HUES6 (cell line): ENCODE results near the gene HAP1.
A peak's percentile ranks its signal among the peaks of the same experiment; 100 is the strongest.

Experiments used
- H3K27ac ChIP-seq: 2 replicates; pipeline ENCODE4 v1.7.0; 2013; ENCODE audit warnings: low read depth, mild to moderate bottlenecking, low read length, inconsistent platforms
- H3K27me3 ChIP-seq: 2 replicates; pipeline ENCODE4 v1.6.1; 2013; ENCODE audit warnings: low read length; ENCODE audit not compliant: control insufficient read depth, insufficient read depth
- H3K36me3 ChIP-seq: 2 replicates; pipeline ENCODE4 v1.6.1; 2013; ENCODE audit warnings: low read length; ENCODE audit not compliant: control insufficient read depth, insufficient read depth
- H3K4me1 ChIP-seq: 2 replicates; pipeline ENCODE4 v1.6.1; 2013; ENCODE audit warnings: low read length; ENCODE audit not compliant: control insufficient read depth, insufficient read depth
- H3K4me3 ChIP-seq: 2 replicates; pipeline ENCODE4 v1.5.1; 2013; ENCODE audit warnings: low read depth, low read length
- H3K9ac ChIP-seq: one replicate; pipeline ENCODE4 v1.6.1; 2013; ENCODE audit warnings: mild to moderate bottlenecking, low read length
- H3K9me3 ChIP-seq: 2 replicates; pipeline ENCODE4 v1.6.1; 2013; ENCODE audit warnings: low read depth, low read length; ENCODE audit not compliant: control insufficient read depth, insufficient read depth

Gene HAP1

DNA sequence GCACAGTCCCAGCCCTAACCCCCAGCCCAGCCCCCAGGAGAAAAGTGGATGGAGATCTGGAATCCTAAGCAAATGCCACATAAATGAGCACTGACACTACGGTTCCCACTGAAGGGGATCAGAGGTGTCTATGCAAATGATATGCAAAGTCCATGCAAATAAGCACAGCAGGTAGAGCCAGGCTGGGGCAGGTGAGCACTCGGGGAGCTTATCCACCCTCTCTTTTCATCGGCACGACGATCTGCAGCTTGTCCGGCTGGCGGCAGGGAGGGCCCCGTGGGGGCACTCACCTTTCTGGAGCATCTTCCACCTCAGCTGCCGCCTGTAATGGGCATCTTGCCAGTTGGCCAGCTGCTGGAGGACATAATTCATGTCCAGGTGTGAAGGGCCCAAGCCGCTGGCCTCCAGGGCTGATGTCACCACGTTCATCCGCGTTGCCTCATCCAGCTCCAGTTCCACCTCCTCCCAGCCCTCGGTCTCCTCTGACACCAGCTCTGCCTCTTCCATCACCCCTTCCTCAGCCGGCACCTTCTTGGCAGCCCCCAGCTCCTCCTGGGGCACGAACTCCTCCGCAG lies 9.9 kb downstream of the HAP1 start:
- Histone ChIP-seq H3K4me3 (no peak overlapping the region), H3K9ac (no peak overlapping the region), H3K27me3 (peaks cover 4% of the 10 kb centered on the region; the same call in 1 of the 2 replicates), H3K9me3 (no peaks in the 10 kb centered on the region), H3K27ac (no peak overlapping the region), H3K36me3 (no peaks in the 10 kb centered on the region), H3K4me1 (no peaks in the 10 kb centered on the region)

DNA sequence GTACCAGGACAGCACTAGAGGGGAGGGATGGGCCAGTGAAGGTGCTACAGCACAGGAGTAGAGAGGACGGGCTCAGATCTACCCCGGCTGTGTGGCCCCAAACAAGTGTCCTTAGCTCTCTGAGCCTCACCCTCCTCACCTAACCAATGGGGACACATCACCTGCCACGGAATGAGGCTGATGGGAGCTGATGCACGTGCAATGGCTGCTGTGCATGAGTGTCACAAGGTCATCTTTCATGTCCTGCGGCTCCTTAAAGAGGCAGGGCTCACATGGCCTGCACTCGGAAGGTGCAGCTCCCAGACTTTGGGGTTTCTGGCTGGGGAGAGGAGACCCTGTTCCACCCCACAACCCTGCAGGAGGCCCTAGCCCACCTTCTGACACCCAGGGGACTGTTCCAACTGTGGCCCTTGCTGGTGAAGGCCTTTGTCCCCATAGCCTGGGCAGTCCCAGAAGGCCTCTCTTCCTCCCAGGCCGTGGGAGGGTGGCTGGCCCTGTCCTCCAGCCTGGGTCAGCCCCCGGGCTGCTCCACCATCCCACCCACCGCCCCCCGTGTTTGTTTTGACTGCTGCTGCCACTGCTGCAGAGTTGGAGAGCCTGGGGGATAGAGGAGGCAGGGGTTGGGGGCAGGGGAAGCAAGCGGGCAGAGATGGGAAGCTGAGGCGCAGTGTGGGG lies 10.5 kb downstream of the HAP1 start:
- H3K27ac ChIP-seq, result no peak overlapping the region
- peaks cover 4% of the 10 kb centered on the region; the same call in 1 of the 2 replicates for H3K27me3 ChIP-seq
- H3K9ac ChIP-seq, result no peak overlapping the region
- no peaks in the 10 kb centered on the region for H3K9me3 ChIP-seq
- H3K4me1 ChIP-seq, result no peaks in the 10 kb centered on the region
- H3K36me3 ChIP-seq, result no peaks in the 10 kb centered on the region
- H3K4me3 ChIP-seq, result no peak overlapping the region

DNA sequence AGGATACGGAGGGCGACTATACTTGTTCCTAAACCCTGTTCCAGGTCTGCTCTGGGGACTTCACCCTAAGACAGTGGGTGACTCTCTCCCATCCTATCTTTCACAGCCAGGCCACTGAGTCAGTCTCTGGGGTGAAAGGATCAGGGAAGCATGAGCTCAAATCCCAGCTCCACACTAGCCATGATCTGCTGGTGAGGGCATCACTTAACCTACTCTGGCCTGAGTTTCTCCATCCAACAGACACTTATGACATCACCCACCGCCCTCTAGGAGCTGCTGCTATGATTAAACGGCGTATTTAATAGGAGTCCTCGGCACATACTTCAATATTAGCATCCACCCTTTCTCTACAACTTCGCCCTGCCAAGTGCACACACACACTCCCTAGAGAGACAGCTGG lies 12.2 kb downstream of the HAP1 start:
- H3K9me3 ChIP-seq, result no peaks in the 10 kb centered on the region
- peaks cover 4% of the 10 kb centered on the region; the same call in 1 of the 2 replicates for H3K4me1 ChIP-seq
- no peak overlapping the region for H3K27ac ChIP-seq
- H3K9ac ChIP-seq, result no peak overlapping the region
- no peaks in the 10 kb centered on the region for H3K36me3 ChIP-seq
- no peak overlapping the region for H3K4me3 ChIP-seq
- peaks cover 18% of the 10 kb centered on the region; the same call in 1 of the 2 replicates for H3K27me3 ChIP-seq

DNA sequence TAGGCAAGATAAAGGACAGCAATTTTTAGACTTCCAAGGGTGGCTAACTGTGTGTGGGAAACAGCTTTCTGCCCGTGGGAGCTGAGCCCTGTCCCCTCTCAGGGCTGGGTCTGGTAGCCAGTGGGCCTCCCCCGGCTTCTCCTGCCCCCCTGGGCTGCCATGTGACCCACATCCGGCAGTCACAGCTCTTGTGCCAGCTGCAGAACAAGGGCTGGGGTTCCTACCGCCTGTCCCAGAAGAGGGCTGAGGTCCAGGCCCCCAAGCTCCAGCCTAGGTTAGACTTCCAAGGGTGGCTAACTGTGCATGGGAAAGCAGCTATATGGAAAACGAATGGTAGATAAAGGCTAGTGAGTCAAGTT lies 16.2 kb downstream of the HAP1 start:
- Histone ChIP-seq H3K27ac (no peak overlapping the region), H3K9me3 (no peaks in the 10 kb centered on the region), H3K36me3 (no peaks in the 10 kb centered on the region), H3K4me3 (no peak overlapping the region), H3K4me1 (peaks cover 4% of the 10 kb centered on the region; the same call in 1 of the 2 replicates), H3K9ac (no peak overlapping the region), H3K27me3 (peaks cover 43% of the 10 kb centered on the region)

DNA sequence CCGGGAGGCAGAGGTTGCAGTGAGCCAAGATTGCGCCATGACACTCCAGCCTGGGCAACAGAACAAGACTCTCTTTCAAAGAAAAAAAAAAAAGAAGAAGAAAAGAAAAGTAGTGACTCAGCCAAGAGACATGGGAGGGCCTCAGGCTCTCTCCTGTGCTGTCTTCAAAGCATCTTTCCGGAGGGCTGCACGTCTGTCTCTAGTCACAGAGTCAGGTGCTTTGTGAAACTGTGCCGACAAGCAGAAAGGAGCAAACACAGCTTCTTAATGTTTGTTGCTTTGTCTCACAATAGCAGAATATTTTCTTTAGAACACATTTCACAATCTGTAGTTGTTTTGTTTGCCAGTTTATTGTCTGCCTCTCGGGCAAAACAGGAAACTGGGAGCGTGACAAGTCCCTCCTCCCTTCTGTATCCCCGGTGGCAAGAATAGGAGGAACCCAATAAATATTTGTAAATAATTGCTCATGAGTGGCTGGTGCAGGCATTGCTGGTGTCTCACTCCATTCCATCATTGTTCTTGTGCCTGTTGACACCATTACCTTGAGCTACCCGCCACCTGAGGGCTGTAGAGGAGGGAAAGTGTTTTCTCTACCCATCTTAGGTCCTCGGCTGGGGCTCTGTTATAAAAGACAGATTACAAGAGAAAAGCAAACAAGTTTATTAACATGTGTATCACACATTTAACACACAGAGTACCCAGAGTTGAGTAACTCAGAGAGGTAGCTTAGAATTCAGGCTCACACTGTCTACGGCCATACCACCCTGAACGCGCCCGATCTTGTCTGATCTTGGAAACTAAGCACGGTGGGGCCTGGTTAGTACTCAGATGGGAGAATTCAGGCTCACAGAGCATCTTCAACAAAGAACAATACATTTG lies 16.8 kb downstream of the HAP1 start:
- no peak overlapping the region for H3K4me3 ChIP-seq
- peaks cover 49% of the 10 kb centered on the region for H3K27me3 ChIP-seq
- no peaks in the 10 kb centered on the region for H3K9me3 ChIP-seq
- peaks cover 4% of the 10 kb centered on the region; the same call in 1 of the 2 replicates for H3K4me1 ChIP-seq
- no peak overlapping the region for H3K27ac ChIP-seq
- no peaks in the 10 kb centered on the region for H3K36me3 ChIP-seq
- H3K9ac ChIP-seq, result no peak overlapping the region

DNA sequence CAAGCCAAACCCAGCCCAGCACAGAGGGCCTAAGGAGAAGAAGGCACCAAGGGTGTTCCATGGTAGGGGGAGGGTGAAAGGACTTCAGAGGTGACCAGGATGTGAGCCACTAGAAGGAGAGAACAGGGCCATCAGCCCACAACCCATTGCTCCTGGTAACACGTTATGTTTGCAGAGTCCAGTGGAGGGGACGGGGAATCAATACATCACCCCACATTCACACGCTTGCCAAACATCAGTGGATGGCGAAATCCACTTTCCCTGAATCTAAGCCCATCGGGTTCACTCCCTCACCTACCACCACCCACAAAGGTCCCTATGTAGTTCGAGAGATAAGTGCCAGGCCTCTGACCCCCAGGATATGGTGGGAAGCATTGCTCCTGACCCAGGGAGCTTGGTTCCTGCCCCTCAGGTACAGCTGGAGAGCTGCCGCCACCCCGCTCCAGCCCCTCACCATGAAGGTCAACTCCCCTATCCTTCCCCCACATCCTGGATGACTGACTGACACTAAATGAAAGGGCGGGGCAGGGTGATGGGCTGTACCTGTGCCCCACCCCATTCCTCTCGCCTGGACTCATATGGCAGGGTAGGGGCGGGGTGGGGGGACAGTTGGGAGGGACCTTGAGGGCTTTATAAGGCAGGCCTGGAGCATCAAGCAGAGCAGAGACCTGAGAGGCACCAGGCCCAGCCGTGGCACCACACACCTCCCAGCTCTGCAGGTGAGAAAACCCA lies 22.6 kb downstream of the HAP1 start, which contains the start of gene GAST:
GAST (plus strand) TSS at position 663 of the 732 bp plus-strand sequence. CDS start 3,106 bp downstream, outside the sequence.
- H3K9ac ChIP-seq, result no peak within 1 kb of the TSS
- H3K9me3 ChIP-seq, result peaks cover 4% of the 10 kb centered on the region; the same call in 1 of the 2 replicates
- H3K27ac ChIP-seq, result no peak within 1 kb of the TSS
- H3K4me3 ChIP-seq, result no peak within 1 kb of the TSS
- H3K4me1 ChIP-seq, result peaks cover 6% of the 10 kb centered on the region; the same call in 1 of the 2 replicates
- H3K36me3 ChIP-seq, result no peaks in the 10 kb centered on the region
- peaks cover 90% of the 10 kb centered on the region for H3K27me3 ChIP-seq

DNA sequence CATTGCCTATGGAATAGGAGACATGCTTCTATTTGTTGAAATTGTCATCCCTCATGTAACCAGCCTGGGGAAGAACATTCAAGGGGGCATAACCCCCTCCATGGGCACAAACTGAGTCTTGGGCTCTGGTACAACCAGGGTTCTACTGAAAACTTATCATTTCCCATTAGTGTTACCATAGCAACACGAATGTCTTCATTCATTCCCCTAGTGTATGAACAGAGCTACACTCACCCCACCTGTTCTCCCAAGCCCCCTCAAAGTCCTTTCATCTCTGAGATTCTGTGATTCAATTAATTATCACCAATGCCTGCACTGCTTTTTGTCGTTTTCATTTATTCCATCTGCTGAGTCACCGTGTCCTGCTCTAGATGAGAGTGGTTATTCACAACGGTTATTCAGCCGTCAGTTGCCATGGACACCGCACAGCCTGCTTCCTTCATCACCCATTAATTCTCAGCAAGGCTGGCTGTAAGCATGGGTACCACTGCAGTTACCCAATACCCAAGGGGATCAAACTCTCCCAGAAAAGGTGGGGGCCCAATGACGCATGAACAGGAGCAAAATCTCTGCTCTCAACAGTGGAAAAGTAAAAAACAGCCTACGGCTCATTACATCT lies 23.9 kb downstream of the HAP1 start:
- Histone ChIP-seq H3K4me3 (no peak overlapping the region), H3K27me3 (peaks cover 94% of the 10 kb centered on the region), H3K9me3 (peaks cover 4% of the 10 kb centered on the region; the same call in 1 of the 2 replicates), H3K9ac (no peak overlapping the region), H3K4me1 (peaks cover 16% of the 10 kb centered on the region), H3K27ac (no peak overlapping the region), H3K36me3 (no peaks in the 10 kb centered on the region)

DNA sequence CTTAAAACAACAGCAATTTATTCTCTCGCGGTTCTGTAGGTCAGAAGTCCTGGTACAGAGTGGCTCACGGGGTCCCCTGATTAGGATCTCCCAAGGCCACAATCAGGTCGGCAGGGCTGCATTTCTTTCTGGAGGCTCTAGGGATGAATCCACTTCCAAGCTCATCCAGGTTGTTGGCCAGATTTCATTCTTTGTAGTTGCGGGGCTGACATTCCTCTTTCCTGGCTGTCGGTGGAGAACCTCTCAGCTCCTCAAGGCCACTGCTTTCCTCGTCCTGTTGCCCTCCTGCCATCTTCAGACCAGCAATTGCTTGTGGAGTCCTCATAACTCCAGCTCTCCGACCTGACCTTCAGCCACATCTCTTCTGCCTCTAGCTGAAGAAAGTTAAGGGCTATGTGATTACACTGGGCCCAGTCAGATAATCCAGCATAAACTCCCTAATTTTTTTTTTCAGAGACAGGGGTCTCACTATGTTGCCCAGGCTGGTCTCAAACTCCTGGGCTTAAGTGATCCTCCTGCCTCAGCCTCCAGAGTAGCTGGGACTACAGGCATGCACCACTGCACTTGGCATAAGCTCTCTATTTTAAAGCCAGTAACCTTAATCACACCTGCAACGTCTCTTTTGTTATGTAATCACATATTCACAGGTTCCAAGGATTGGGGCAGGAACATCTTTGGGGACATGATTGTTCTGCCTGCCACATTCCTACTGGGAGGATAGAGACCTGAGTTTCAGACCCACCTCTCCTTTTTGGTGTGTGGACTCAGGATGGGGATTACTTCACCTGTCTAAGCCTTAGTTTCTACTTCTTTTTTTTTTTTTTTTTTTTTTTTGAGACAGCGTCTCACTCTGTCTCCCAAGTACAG lies 26.4 kb downstream of the HAP1 start:
- no peak overlapping the region for H3K27ac ChIP-seq
- H3K9ac ChIP-seq, result no peak overlapping the region
- H3K4me1 ChIP-seq, result peaks cover 24% of the 10 kb centered on the region
- peaks cover 94% of the 10 kb centered on the region for H3K27me3 ChIP-seq
- H3K36me3 ChIP-seq, result no peaks in the 10 kb centered on the region
- H3K9me3 ChIP-seq, result peaks cover 4% of the 10 kb centered on the region; the same call in 1 of the 2 replicates
- H3K4me3 ChIP-seq, result no peak overlapping the region

DNA sequence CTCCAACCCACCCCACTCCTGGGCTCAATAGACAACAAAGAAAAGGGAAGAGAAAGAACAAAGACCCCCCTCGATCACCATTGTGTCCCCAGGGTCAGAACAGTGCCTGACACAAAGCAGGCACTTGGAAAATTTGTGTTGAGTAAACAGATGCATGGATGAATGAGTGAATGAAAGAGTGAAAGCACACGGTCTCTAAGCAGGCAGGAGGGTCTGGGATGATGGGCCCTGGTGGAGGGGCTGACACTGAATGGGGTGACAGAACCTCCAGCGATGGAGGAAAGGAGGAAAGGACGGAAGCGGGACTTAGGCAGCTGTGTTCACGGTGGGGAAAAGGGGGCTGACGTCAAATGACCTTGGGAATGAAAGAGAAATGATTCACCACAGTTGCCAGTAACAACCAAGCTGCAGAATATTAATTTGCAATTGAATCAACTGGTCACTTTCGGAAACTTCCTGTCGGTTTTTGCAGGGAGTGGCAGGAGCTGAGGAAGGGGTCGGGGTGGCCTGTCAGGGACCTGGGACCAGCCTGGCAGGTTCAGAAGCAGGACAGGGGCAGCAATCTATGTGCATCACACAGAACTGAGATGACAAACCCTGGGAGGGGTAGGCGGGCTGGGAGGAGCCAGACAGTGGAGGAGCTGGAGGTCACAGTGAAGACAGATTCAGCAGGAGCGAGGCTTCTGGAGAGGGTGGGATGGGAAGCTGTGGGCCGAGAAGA lies 29.0 kb downstream of the HAP1 start:
- Histone ChIP-seq H3K9ac (no peak overlapping the region), H3K27me3 (peaks cover 68% of the 10 kb centered on the region), H3K9me3 (peaks cover 4% of the 10 kb centered on the region; the same call in 1 of the 2 replicates), H3K36me3 (no peaks in the 10 kb centered on the region), H3K4me3 (peak overlapping the region; percentile 4; the same call in 1 of the 2 replicates), H3K27ac (no peak overlapping the region), H3K4me1 (peaks cover 24% of the 10 kb centered on the region)
